ENCODE data around the gene LMBR1. TPM values are rescaled to one million over a fixed set of nuclear protein-coding genes. Genes with fewer than 3 reads are reported as not detected.

LMBR1 gene
- total and polyA plus RNA-seq, 2 donors, result 27.7 to 29.7 TPM

DNA sequence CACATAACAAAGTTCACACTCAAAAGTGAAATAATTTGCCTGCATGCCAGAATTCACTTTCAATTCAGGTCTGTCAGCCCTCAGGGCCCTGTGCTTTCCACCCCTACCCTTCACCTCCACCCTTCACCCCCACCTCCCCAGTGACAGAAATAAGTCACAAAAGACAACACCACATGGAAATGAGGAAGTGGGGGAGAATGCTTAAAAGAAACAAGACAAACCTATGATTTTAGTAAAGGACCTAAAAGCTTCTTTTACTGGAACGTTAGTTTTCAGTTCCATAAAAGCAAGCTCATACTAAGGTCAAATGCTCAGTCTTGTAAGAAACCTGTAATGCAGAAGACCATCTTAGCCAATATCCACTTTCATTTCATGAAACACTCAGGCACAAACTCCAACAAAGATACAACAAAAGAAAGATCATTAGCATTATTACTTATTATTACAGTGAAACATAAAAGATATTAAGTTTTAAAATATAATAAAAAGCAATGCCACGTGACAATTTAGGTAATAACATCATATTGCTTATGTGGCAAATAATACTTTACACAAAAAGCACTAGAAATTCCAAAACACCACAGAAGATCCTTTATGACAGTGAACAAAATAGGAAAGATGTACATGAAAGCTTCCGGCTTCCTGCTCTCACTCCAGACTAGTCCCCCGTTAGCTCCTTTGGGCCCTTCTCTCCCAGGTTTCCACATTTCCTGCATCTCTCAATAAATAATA is 112.1 kb downstream of the LMBR1 start:
- 80% methylated on average over 4 of the region's 4 CpGs for WGBS
- no peak overlapping the region for H3K27ac ChIP-seq (ENCODE audit: low read depth in 1 of 2, low read length in 1 of 2)
- peak in 3 of 9 donors; percentile 1 to 24 (median 2) for DNase-seq (ENCODE audit: low read depth in 6 of 9, low spot score in 9 of 9)

DNA sequence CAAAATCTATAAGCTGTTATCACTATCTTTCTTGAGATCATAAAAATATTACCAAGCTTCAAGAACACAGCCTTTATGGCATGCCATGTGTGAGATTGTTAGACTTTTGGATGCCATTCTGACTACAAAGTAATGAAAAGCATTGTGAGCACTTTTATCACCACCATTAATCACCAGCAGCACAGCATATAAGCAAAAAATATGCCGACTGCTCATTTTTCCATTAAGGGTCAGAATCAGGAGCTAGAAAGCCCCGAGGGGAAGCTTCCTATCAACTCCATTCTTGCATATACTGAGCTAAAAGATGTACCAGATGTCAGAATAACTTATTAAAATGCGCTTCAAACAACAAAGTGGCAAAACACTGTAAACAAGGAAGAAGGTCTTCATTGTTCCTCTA is 114.3 kb downstream of the LMBR1 start:
- no peak overlapping the region for H3K4me3 ChIP-seq (ENCODE audit: low read length in 2 of 2)
- no peaks in the 10 kb centered on the region for H3K27me3 ChIP-seq (ENCODE audit: control insufficient read depth in 2 of 2, insufficient read depth in 1 of 2, low read length in 1 of 2)
- WGBS, result 97% methylated on average over 3 of the region's 3 CpGs
- H3K36me3 ChIP-seq (ENCODE audit: control insufficient read depth in 2 of 2, insufficient read depth in 2 of 2, low read length in 1 of 2), result no peaks in the 10 kb centered on the region
- DNase-seq (ENCODE audit: low read depth in 6 of 9, low spot score in 9 of 9), result no peak
- H3K27ac ChIP-seq (ENCODE audit: low read depth in 1 of 2, low read length in 1 of 2), result no peak overlapping the region
- H3K9me3 ChIP-seq (ENCODE audit: control insufficient read depth in 2 of 2, insufficient read depth in 1 of 2, low read length in 1 of 2), result no peaks in the 10 kb centered on the region
- H3K4me1 ChIP-seq (ENCODE audit: control insufficient read depth in 2 of 2, insufficient read depth in 2 of 2, low read length in 2 of 2), result no peaks in the 10 kb centered on the region

More for the DNA sequence above, 112.1 kb downstream of the LMBR1 start:
- Histone ChIP-seq H3K36me3 (ENCODE audit: control insufficient read depth in 2 of 2, insufficient read depth in 2 of 2, low read length in 1 of 2) (no peaks in the 10 kb centered on the region), H3K9me3 (ENCODE audit: control insufficient read depth in 2 of 2, insufficient read depth in 1 of 2, low read length in 1 of 2) (no peaks in the 10 kb centered on the region), H3K4me1 (ENCODE audit: control insufficient read depth in 2 of 2, insufficient read depth in 2 of 2, low read length in 2 of 2) (no peaks in the 10 kb centered on the region), H3K27me3 (ENCODE audit: control insufficient read depth in 2 of 2, insufficient read depth in 1 of 2, low read length in 1 of 2) (no peaks in the 10 kb centered on the region), H3K4me3 (ENCODE audit: low read length in 2 of 2) (no peak overlapping the region)

DNA sequence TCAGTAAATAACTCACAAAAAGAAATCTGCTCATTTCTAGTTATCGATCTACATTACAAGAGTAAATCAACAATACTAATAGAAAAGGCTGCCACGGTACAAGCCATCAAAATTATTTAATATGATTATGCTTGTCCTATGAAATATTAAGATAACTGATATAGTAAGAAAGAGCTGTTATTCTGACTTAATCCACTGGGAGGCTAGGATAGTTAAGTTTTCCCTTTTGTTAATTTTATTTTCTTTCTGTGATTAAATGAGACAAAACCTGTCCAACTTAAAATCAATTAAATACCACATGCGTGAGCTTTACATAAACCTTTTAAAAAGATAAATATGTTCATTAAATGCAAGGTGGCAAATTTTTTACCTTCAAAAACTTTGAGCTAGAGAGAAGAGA is 114.8 kb downstream of the LMBR1 start:
- H3K27me3 ChIP-seq (ENCODE audit: control insufficient read depth in 2 of 2, insufficient read depth in 1 of 2, low read length in 1 of 2), result no peaks in the 10 kb centered on the region

GRCh38 chr7:156777364-156778069 is 115.5 kb downstream of the LMBR1 start:
- 96% methylated on average over 5 of the region's 5 CpGs for WGBS

More for the DNA sequence above, 114.8 kb downstream of the LMBR1 start:
- H3K36me3 ChIP-seq (ENCODE audit: control insufficient read depth in 2 of 2, insufficient read depth in 2 of 2, low read length in 1 of 2), result no peaks in the 10 kb centered on the region
- no peaks in the 10 kb centered on the region for H3K4me1 ChIP-seq (ENCODE audit: control insufficient read depth in 2 of 2, insufficient read depth in 2 of 2, low read length in 2 of 2)
- no peaks in the 10 kb centered on the region for H3K9me3 ChIP-seq (ENCODE audit: control insufficient read depth in 2 of 2, insufficient read depth in 1 of 2, low read length in 1 of 2)
- no peak for DNase-seq (ENCODE audit: low read depth in 6 of 9, low spot score in 9 of 9)
- no peak overlapping the region for H3K4me3 ChIP-seq (ENCODE audit: low read length in 2 of 2)
- over 99% methylated on average over 3 of the region's 3 CpGs for WGBS
- no peak overlapping the region for H3K27ac ChIP-seq (ENCODE audit: low read depth in 1 of 2, low read length in 1 of 2)

DNA sequence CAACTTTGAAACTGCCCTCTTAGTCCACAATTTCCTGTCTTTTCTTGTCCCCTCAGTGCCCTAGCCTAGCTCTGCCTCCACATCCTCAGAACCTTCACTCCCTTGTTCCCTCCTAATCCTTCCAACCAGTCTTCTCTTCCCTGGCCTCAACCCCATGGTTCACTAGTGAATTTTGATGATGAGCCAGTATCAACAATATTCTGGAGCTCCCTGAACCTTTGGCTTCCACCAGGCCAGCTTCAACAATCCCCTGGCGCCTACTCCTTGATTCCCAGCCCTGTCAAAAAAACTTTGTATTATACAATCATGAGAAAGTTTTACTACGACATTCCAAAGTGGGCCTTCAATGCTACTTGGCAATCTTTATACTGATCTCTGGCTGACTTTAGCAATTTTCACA is 116.5 kb downstream of the LMBR1 start:
- no peaks in the 10 kb centered on the region for H3K9me3 ChIP-seq (ENCODE audit: control insufficient read depth in 2 of 2, insufficient read depth in 1 of 2, low read length in 1 of 2)
- WGBS, result 98% methylated on average over 2 of the region's 2 CpGs
- H3K36me3 ChIP-seq (ENCODE audit: control insufficient read depth in 2 of 2, insufficient read depth in 2 of 2, low read length in 1 of 2), result no peaks in the 10 kb centered on the region
- H3K4me1 ChIP-seq (ENCODE audit: control insufficient read depth in 2 of 2, insufficient read depth in 2 of 2, low read length in 2 of 2), result no peaks in the 10 kb centered on the region
- no peak overlapping the region for H3K27ac ChIP-seq (ENCODE audit: low read depth in 1 of 2, low read length in 1 of 2)
- DNase-seq (ENCODE audit: low read depth in 6 of 9, low spot score in 9 of 9), result no peak
- no peaks in the 10 kb centered on the region for H3K27me3 ChIP-seq (ENCODE audit: control insufficient read depth in 2 of 2, insufficient read depth in 1 of 2, low read length in 1 of 2)
- H3K4me3 ChIP-seq (ENCODE audit: low read length in 2 of 2), result no peak overlapping the region

More at GRCh38 chr7:156777364-156778069, 115.5 kb downstream of the LMBR1 start:
- Histone ChIP-seq H3K36me3 (ENCODE audit: control insufficient read depth in 2 of 2, insufficient read depth in 2 of 2, low read length in 1 of 2) (no peaks in the 10 kb centered on the region), H3K9me3 (ENCODE audit: control insufficient read depth in 2 of 2, insufficient read depth in 1 of 2, low read length in 1 of 2) (no peaks in the 10 kb centered on the region), H3K4me1 (ENCODE audit: control insufficient read depth in 2 of 2, insufficient read depth in 2 of 2, low read length in 2 of 2) (no peaks in the 10 kb centered on the region), H3K4me3 (ENCODE audit: low read length in 2 of 2) (no peak overlapping the region), H3K27ac (ENCODE audit: low read depth in 1 of 2, low read length in 1 of 2) (no peak overlapping the region), H3K27me3 (ENCODE audit: control insufficient read depth in 2 of 2, insufficient read depth in 1 of 2, low read length in 1 of 2) (no peaks in the 10 kb centered on the region)
- peak in 1 of 9 donors; percentile 4 for DNase-seq (ENCODE audit: low read depth in 6 of 9, low spot score in 9 of 9)

- Histone ChIP-seq H3K36me3 (ENCODE audit: control insufficient read depth in 2 of 2, insufficient read depth in 2 of 2, low read length in 1 of 2) (no peaks in the 10 kb centered on the region), H3K4me3 (ENCODE audit: low read length in 2 of 2) (no peak overlapping the region), H3K27me3 (ENCODE audit: control insufficient read depth in 2 of 2, insufficient read depth in 1 of 2, low read length in 1 of 2) (no peaks in the 10 kb centered on the region), H3K4me1 (ENCODE audit: control insufficient read depth in 2 of 2, insufficient read depth in 2 of 2, low read length in 2 of 2) (no peaks in the 10 kb centered on the region), H3K9me3 (ENCODE audit: control insufficient read depth in 2 of 2, insufficient read depth in 1 of 2, low read length in 1 of 2) (no peaks in the 10 kb centered on the region), H3K27ac (ENCODE audit: low read depth in 1 of 2, low read length in 1 of 2) (no peak overlapping the region)
- WGBS, result 98% methylated on average over 1 of the region's 1 CpG
- no peak for DNase-seq (ENCODE audit: low read depth in 6 of 9, low spot score in 9 of 9)
Observed at GRCh38 chr7:156773966-156774365, 119.0 kb downstream of the LMBR1 start.

DNA sequence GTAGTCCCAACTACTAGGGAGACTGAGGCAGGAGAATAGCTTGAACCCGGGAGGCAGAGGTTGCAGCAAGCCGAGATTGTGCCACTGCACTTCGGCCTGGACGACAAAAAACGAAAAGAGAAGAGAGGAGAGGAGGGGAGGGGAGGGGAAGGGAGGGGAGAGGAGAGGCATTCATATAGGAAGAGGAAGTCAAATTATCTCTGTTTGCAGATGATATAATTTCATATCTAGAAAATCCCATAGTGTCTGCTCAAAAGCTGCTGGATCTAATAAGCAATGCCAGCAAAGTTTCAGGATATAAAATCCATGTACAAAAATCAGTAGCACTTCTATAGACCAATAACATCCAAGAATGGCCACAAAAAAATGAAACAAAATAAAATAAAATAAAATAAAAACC is 120.3 kb downstream of the LMBR1 start:
- Histone ChIP-seq H3K4me1 (ENCODE audit: control insufficient read depth in 2 of 2, insufficient read depth in 2 of 2, low read length in 2 of 2) (no peaks in the 10 kb centered on the region), H3K27me3 (ENCODE audit: control insufficient read depth in 2 of 2, insufficient read depth in 1 of 2, low read length in 1 of 2) (no peaks in the 10 kb centered on the region), H3K9me3 (ENCODE audit: control insufficient read depth in 2 of 2, insufficient read depth in 1 of 2, low read length in 1 of 2) (no peaks in the 10 kb centered on the region), H3K4me3 (ENCODE audit: low read length in 2 of 2) (no peak overlapping the region), H3K27ac (ENCODE audit: low read depth in 1 of 2, low read length in 1 of 2) (no peak overlapping the region), H3K36me3 (ENCODE audit: control insufficient read depth in 2 of 2, insufficient read depth in 2 of 2, low read length in 1 of 2) (no peaks in the 10 kb centered on the region)
- DNase-seq (ENCODE audit: low read depth in 6 of 9, low spot score in 9 of 9), result no peak
- WGBS, result 93% methylated on average over 5 of the region's 5 CpGs

- H3K4me3 ChIP-seq (ENCODE audit: low read length in 2 of 2), result no peak overlapping the region
- H3K27ac ChIP-seq (ENCODE audit: low read depth in 1 of 2, low read length in 1 of 2), result no peak overlapping the region
- H3K36me3 ChIP-seq (ENCODE audit: control insufficient read depth in 2 of 2, insufficient read depth in 2 of 2, low read length in 1 of 2), result no peaks in the 10 kb centered on the region
- DNase-seq (ENCODE audit: low read depth in 6 of 9, low spot score in 9 of 9), result no peak
- no peaks in the 10 kb centered on the region for H3K27me3 ChIP-seq (ENCODE audit: control insufficient read depth in 2 of 2, insufficient read depth in 1 of 2, low read length in 1 of 2)
- no peaks in the 10 kb centered on the region for H3K9me3 ChIP-seq (ENCODE audit: control insufficient read depth in 2 of 2, insufficient read depth in 1 of 2, low read length in 1 of 2)
- WGBS, result 97% methylated on average over 6 of the region's 6 CpGs
- no peaks in the 10 kb centered on the region for H3K4me1 ChIP-seq (ENCODE audit: control insufficient read depth in 2 of 2, insufficient read depth in 2 of 2, low read length in 2 of 2)
Observed at GRCh38 chr7:156768698-156769472, 124.1 kb downstream of the LMBR1 start.

DNA sequence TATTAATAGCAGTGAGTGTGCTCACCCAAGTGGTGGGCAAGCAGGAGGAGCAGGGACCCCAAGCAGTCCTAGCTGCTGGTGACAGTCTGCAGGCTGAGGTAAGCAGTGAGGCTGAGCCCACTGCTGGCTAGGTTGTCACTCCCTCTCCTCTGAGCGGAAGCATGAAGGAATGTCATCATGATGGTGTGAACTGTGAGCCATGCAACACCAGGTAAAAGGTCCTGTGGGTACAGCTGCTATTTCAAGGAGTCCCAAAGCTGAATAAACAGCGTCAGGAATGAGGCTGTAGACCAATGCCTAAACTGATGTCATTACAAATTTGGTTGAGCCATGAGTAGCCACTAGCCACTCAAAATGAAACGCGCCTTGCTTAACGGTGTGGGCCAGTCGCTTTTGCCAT is 126.3 kb downstream of the LMBR1 start:
- no peaks in the 10 kb centered on the region for H3K4me1 ChIP-seq (ENCODE audit: control insufficient read depth in 2 of 2, insufficient read depth in 2 of 2, low read length in 2 of 2)
- H3K27ac ChIP-seq (ENCODE audit: low read depth in 1 of 2, low read length in 1 of 2), result no peak overlapping the region
- H3K36me3 ChIP-seq (ENCODE audit: control insufficient read depth in 2 of 2, insufficient read depth in 2 of 2, low read length in 1 of 2), result no peaks in the 10 kb centered on the region
- H3K9me3 ChIP-seq (ENCODE audit: control insufficient read depth in 2 of 2, insufficient read depth in 1 of 2, low read length in 1 of 2), result no peaks in the 10 kb centered on the region
- no peak for DNase-seq (ENCODE audit: low read depth in 6 of 9, low spot score in 9 of 9)
- WGBS, result 97% methylated on average over 6 of the region's 6 CpGs
- H3K27me3 ChIP-seq (ENCODE audit: control insufficient read depth in 2 of 2, insufficient read depth in 1 of 2, low read length in 1 of 2), result no peaks in the 10 kb centered on the region
- H3K4me3 ChIP-seq (ENCODE audit: low read length in 2 of 2), result no peak overlapping the region

Measured in thymus (tissue), 11 donors.